Thyroid gland (tissue), 4 donors: ENCODE data around the gene HBG1. TPM values are rescaled to one million over a fixed set of nuclear protein-coding genes. Genes with fewer than 3 reads are reported as not detected.

Source experiments
- DNase-seq, 2 donors: peaks; one replicate each; pipeline ENCODE4 v3.0.0-alpha.2; 2019
- H3K27ac ChIP-seq, 3 donors: fragments of 200-600 bp; sonication (generic); 1 replicate in 2 of 3; 2 replicates in 1 of 3; pipeline ENCODE4 v1.5.1; 2016 to 2019; ENCODE audit warnings: mild to moderate bottlenecking in 1 of 3, moderate library complexity in 1 of 3
- H3K27me3 ChIP-seq: fragments of 200-600 bp; sonication (generic); one replicate; pipeline ENCODE4 v1.5.1; 2019
- H3K36me3 ChIP-seq, 2 donors: fragments of 200-600 bp; sonication (generic); one replicate each; pipeline ENCODE4 v1.5.1; 2016 to 2019
- H3K4me1 ChIP-seq, 2 donors: fragments of 200-600 bp; sonication (generic); one replicate each; pipeline ENCODE4 v1.5.1; 2017 to 2019
- H3K4me3 ChIP-seq, 3 donors: fragments of 200-600 bp; sonication (generic); replicated peaks in 1 of 3; 1 replicate in 2 of 3; 2 replicates in 1 of 3; pipeline ENCODE4 v1.5.1; 2016; ENCODE audit warnings: mild to moderate bottlenecking in 1 of 3
- H3K9me3 ChIP-seq: fragments of 200-600 bp; sonication (generic); one replicate; pipeline ENCODE4 v1.5.1; 2017
- CTCF ChIP-seq, 6 experiments: fragments of 200-600 bp in 3 of 6; fragments of 450-650 bp in 3 of 6; sonication (generic) in 3 of 6; IDR thresholded peaks; one replicate each; pipeline ENCODE4 v1.5.1; 2016 to 2019; ENCODE audit warnings: antibody characterized with exemption in 6 of 6, mild to moderate bottlenecking in 2 of 6, inconsistent platforms in 1 of 6, moderate library complexity in 1 of 6
- POLR2A ChIP-seq, 2 donors: fragments of 450-650 bp; IDR thresholded peaks; one replicate each; pipeline ENCODE4 v1.6.1; 2017; ENCODE audit warnings: antibody characterized with exemption in 2 of 2, mild to moderate bottlenecking in 2 of 2, moderate library complexity in 1 of 2
- WGBS, 2 donors: methylation state at CpG; one replicate each; pipeline ENCODE4 v1.1.5; 2017; 5-methylcytosine and 5-hydroxymethylcytosine counted together
- intact Hi-C: fragments of 100-400 bp; cut with DNase I; formaldehyde crosslinking; loops from one replicate; pipeline ENCODE4 v1.15.1; 2023
- total RNA-seq, 4 donors: library from RNA; depleted of rRNA; stranded (reverse); fragments of >200 nt; gene quantifications; one replicate each; pipeline ENCODE4 v1.2.3, GENCODE V29; 2016

The HBG1 gene
- total RNA-seq, 4 donors from 2014 or later, result not detected

GRCh38 chr11:5224538-5225479 is 24.8 kb downstream of the HBG1 start:
- whole genome bisulfite sequencing, 2 donors, result 74 to 83% methylated on average over 6 of the region's 6 CpGs
- no peak for DNase-seq
- Histone ChIP-seq H3K27me3 (no peaks in the 10 kb centered on the region), H3K9me3 (no peaks in the 10 kb centered on the region), H3K4me1 (no peaks in the 10 kb centered on the region), H3K4me3 (no peak overlapping the region), H3K36me3 (no peaks in the 10 kb centered on the region), H3K27ac (no peak overlapping the region)
- intact Hi-C loops, result no loop called here
- TF ChIP-seq CTCF (IDR thresholded peaks at IDR 0.05), result no peak
- no peak for TF ChIP-seq POLR2A (IDR thresholded peaks at IDR 0.05)

- TF ChIP-seq POLR2A (IDR thresholded peaks at IDR 0.05) (no peak), CTCF (IDR thresholded peaks at IDR 0.05) (no peak)
- Histone ChIP-seq H3K9me3 (no peaks in the 10 kb centered on the region), H3K27ac (no peak overlapping the region), H3K36me3 (no peaks in the 10 kb centered on the region), H3K27me3 (no peaks in the 10 kb centered on the region), H3K4me1 (no peaks in the 10 kb centered on the region), H3K4me3 (no peak overlapping the region)
- intact Hi-C loops, result no loop called here
- no peak for DNase-seq
- 84 to 85% methylated on average over 1 of the region's 1 CpG for WGBS, 2 donors
Observed at GRCh38 chr11:5223686-5224085, 26.0 kb downstream of the HBG1 start.

GRCh38 chr11:5223146-5223545 is 26.5 kb downstream of the HBG1 start:
- intact Hi-C loops, result no loop called here
- H3K4me1 ChIP-seq, result no peaks in the 10 kb centered on the region
- no peak overlapping the region for H3K27ac ChIP-seq
- no peaks in the 10 kb centered on the region for H3K27me3 ChIP-seq
- TF ChIP-seq POLR2A (IDR thresholded peaks at IDR 0.05) (no peak), CTCF (IDR thresholded peaks at IDR 0.05) (no peak)
- H3K9me3 ChIP-seq, result no peaks in the 10 kb centered on the region
- WGBS, 2 donors, result 91 to 93% methylated on average over 6 of the region's 6 CpGs
- DNase-seq, result no peak
- no peak overlapping the region for H3K4me3 ChIP-seq
- H3K36me3 ChIP-seq, result no peaks in the 10 kb centered on the region

- no peak overlapping the region for H3K4me3 ChIP-seq
- WGBS, 2 donors, result 38 to 49% methylated on average over 7 of the region's 7 CpGs
- no peaks in the 10 kb centered on the region for H3K36me3 ChIP-seq
- no peak for TF ChIP-seq POLR2A (IDR thresholded peaks at IDR 0.05)
- TF ChIP-seq CTCF (IDR thresholded peaks at IDR 0.05), result no peak
- no peak overlapping the region for H3K27ac ChIP-seq
- intact Hi-C loops, result no loop called here
- H3K9me3 ChIP-seq, result no peaks in the 10 kb centered on the region
- no peaks in the 10 kb centered on the region for H3K27me3 ChIP-seq
- DNase-seq, result no peak
- no peaks in the 10 kb centered on the region for H3K4me1 ChIP-seq
Observed at GRCh38 chr11:5210376-5210885, 39.2 kb downstream of the HBG1 start.

- TF ChIP-seq POLR2A (IDR thresholded peaks at IDR 0.05) (no peak), CTCF (IDR thresholded peaks at IDR 0.05) (peak in 3 of 6 experiments; percentile 13 to 20 (median 14))
- intact Hi-C loops, result no loop called here
- Histone ChIP-seq H3K36me3 (no peaks in the 10 kb centered on the region), H3K9me3 (no peaks in the 10 kb centered on the region), H3K4me1 (no peaks in the 10 kb centered on the region), H3K27ac (no peak overlapping the region), H3K27me3 (no peaks in the 10 kb centered on the region), H3K4me3 (no peak overlapping the region)
- DNase-seq, result no peak
- WGBS, 2 donors, result 23 to 26% methylated on average over 1 of the region's 1 CpG
Observed at GRCh38 chr11:5204787-5205186, 44.9 kb downstream of the HBG1 start.
